ENCODE measurements around the gene CLTCL1. TPM values are rescaled to one million over a fixed set of nuclear protein-coding genes. Genes with fewer than 3 reads are reported as not detected.

The CLTCL1 gene
- total and polyA plus RNA-seq, 4 donors = 2.0 to 4.8 (median 2.6) TPM

DNA sequence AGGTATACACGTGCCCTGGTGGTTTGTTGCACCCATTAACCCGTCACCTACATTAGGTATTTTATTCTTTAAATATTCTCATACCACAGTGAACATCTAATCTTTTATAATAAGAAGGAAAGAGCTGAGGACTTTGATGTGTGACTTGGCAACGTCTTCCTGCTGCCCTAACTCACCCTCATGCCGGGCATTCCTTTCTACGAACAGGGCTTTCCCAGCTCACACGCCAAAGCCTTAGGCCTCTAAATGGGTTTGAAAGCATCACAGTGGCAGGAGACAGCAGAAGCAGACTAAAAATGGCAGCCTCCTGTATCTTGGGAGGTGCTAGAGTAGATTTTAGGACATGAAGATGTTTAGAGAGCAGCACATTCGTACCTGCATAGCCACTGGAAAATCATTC is 52.6 kb downstream of the CLTCL1 start (continued):
- TF ChIP-seq ZBTB33 (IDR thresholded peaks at IDR 0.05) = no peak
- TF ChIP-seq TAF1 (conservative IDR thresholded peaks at IDR 0.05) = no peak
- no peak for TF ChIP-seq GABPA (IDR thresholded peaks at IDR 0.05 in 1 of 2, conservative IDR thresholded peaks at IDR 0.05 in 1 of 2)
- TF ChIP-seq EGR1 (IDR thresholded peaks at IDR 0.05; ENCODE audit: low read depth in 2 of 2) = no peak

DNA sequence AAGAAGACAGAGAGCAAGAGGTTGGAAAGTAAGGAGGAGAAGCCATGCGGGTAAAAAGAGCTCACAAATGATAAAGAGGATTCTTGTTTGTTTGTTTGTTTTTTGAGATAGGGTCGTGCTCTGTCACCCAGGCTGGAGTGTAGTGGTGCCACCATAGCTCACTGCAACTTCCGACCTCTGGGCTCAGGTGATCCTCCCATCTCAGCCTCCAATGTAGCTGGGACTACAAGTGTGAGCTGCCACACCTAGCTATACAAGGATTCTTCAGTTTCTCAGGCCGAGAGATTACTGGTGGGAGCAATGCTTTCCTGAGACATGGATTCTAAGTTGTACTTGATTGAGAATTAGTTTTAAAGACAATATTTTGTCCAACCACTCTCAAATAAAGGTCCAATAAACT is 55.6 kb downstream of the CLTCL1 start:
- H3K36me3 ChIP-seq (ENCODE audit: control insufficient read depth in 4 of 4, insufficient read depth in 3 of 4, low read depth in 1 of 4, low read length in 3 of 4) = peaks cover 0 to 8% (median 4%) of the 10 kb centered on the region in 4 donors
- no peak overlapping the region for H3K4me3 ChIP-seq (ENCODE audit: low read depth in 1 of 3, low read length in 3 of 3)
- no peaks in the 10 kb centered on the region for H3K4me1 ChIP-seq (ENCODE audit: control insufficient read depth in 4 of 4, insufficient read depth in 4 of 4, low read length in 3 of 4)
- DNase-seq (ENCODE audit: low spot score) = no peak
- no peaks in the 10 kb centered on the region for H3K27me3 ChIP-seq (ENCODE audit: control insufficient read depth in 4 of 4, insufficient read depth in 4 of 4, low read length in 3 of 4)
- 92% methylated on average over 4 of the region's 4 CpGs for WGBS
- no peaks in the 10 kb centered on the region for H3K9me3 ChIP-seq (ENCODE audit: control insufficient read depth in 4 of 4, low read length in 3 of 4)
- H3K27ac ChIP-seq (ENCODE audit: low read depth in 1 of 2, low read length in 2 of 2) = no peak overlapping the region
- H3K9ac ChIP-seq (ENCODE audit: low read depth in 1 of 2, low read length in 2 of 2) = no peak overlapping the region
- TF ChIP-seq JUND (IDR thresholded peaks at IDR 0.05) (no peak), TAF1 (conservative IDR thresholded peaks at IDR 0.05) (no peak), NR2F2 (IDR thresholded peaks at IDR 0.05) (no peak), CTCF (IDR thresholded peaks at IDR 0.05; ENCODE audit: low read depth, low read length, missing input control) (no peak), EGR1 (IDR thresholded peaks at IDR 0.05; ENCODE audit: low read depth in 2 of 2) (no peak), RXRA (IDR thresholded peaks at IDR 0.05) (no peak), GABPA (IDR thresholded peaks at IDR 0.05 in 1 of 2, conservative IDR thresholded peaks at IDR 0.05 in 1 of 2) (no peak), ZBTB33 (IDR thresholded peaks at IDR 0.05) (no peak)
- TF ChIP-seq, protein P1, sequence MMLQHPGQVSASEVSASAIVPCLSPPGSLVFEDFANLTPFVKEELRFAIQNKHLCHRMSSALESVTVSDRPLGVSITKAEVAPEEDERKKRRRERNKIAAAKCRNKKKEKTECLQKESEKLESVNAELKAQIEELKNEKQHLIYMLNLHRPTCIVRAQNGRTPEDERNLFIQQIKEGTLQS (IDR thresholded peaks at IDR 0.05) = no peak

- H3K4me1 ChIP-seq (ENCODE audit: control insufficient read depth in 4 of 4, insufficient read depth in 4 of 4, low read length in 3 of 4) = peaks cover 0 to 5% (median 0%) of the 10 kb centered on the region in 4 donors
- H3K4me3 ChIP-seq (ENCODE audit: low read depth in 1 of 3, low read length in 3 of 3) = no peak overlapping the region
- H3K9me3 ChIP-seq (ENCODE audit: control insufficient read depth in 4 of 4, low read length in 3 of 4) = no peaks in the 10 kb centered on the region
- no peaks in the 10 kb centered on the region for H3K27me3 ChIP-seq (ENCODE audit: control insufficient read depth in 4 of 4, insufficient read depth in 4 of 4, low read length in 3 of 4)
- no peak overlapping the region for H3K9ac ChIP-seq (ENCODE audit: low read depth in 1 of 2, low read length in 2 of 2)
- 86% methylated on average over 14 of the region's 14 CpGs for WGBS
- DNase-seq (ENCODE audit: low spot score) = no peak
- peaks cover 0 to 8% (median 4%) of the 10 kb centered on the region in 4 donors for H3K36me3 ChIP-seq (ENCODE audit: control insufficient read depth in 4 of 4, insufficient read depth in 3 of 4, low read depth in 1 of 4, low read length in 3 of 4)
- H3K27ac ChIP-seq (ENCODE audit: low read depth in 1 of 2, low read length in 2 of 2) = no peak overlapping the region
- TF ChIP-seq EGR1 (IDR thresholded peaks at IDR 0.05; ENCODE audit: low read depth in 2 of 2) (no peak), NR2F2 (IDR thresholded peaks at IDR 0.05) (no peak), TAF1 (conservative IDR thresholded peaks at IDR 0.05) (no peak), HNF4G (IDR thresholded peaks at IDR 0.05) (no peak), RXRA (IDR thresholded peaks at IDR 0.05) (no peak), CTCF (IDR thresholded peaks at IDR 0.05; ENCODE audit: low read depth, low read length, missing input control) (no peak), SP1 (IDR thresholded peaks at IDR 0.05) (no peak), JUND (IDR thresholded peaks at IDR 0.05) (no peak), FOXA2 (IDR thresholded peaks at IDR 0.05) (no peak), RAD21 (IDR thresholded peaks at IDR 0.05) (no peak), GABPA (IDR thresholded peaks at IDR 0.05 in 1 of 2, conservative IDR thresholded peaks at IDR 0.05 in 1 of 2) (no peak)
- TF ChIP-seq, protein P2, sequence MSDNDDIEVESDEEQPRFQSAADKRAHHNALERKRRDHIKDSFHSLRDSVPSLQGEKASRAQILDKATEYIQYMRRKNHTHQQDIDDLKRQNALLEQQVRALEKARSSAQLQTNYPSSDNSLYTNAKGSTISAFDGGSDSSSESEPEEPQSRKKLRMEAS (IDR thresholded peaks at IDR 0.05) = no peak
- TF ChIP-seq, protein P3, sequence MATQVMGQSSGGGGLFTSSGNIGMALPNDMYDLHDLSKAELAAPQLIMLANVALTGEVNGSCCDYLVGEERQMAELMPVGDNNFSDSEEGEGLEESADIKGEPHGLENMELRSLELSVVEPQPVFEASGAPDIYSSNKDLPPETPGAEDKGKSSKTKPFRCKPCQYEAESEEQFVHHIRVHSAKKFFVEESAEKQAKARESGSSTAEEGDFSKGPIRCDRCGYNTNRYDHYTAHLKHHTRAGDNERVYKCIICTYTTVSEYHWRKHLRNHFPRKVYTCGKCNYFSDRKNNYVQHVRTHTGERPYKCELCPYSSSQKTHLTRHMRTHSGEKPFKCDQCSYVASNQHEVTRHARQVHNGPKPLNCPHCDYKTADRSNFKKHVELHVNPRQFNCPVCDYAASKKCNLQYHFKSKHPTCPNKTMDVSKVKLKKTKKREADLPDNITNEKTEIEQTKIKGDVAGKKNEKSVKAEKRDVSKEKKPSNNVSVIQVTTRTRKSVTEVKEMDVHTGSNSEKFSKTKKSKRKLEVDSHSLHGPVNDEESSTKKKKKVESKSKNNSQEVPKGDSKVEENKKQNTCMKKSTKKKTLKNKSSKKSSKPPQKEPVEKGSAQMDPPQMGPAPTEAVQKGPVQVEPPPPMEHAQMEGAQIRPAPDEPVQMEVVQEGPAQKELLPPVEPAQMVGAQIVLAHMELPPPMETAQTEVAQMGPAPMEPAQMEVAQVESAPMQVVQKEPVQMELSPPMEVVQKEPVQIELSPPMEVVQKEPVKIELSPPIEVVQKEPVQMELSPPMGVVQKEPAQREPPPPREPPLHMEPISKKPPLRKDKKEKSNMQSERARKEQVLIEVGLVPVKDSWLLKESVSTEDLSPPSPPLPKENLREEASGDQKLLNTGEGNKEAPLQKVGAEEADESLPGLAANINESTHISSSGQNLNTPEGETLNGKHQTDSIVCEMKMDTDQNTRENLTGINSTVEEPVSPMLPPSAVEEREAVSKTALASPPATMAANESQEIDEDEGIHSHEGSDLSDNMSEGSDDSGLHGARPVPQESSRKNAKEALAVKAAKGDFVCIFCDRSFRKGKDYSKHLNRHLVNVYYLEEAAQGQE (IDR thresholded peaks at IDR 0.05) = no peak
These were observed 57.2 kb downstream of the CLTCL1 start for GRCh38 chr22:19234126-19234896.

All from liver (tissue), 9 donors.